Epithelial cell of proximal tubule (primary cell): ENCODE measurements around the gene ECT2L. TPM values are rescaled to one million over a fixed set of nuclear protein-coding genes. Genes with fewer than 3 reads are reported as not detected.
A peak's percentile ranks its signal among the peaks of the same experiment; 100 is the strongest.

Experiments used
- DNase-seq: peaks from one replicate; pipeline ENCODE4 v3.0.0-alpha.2; 2011; ENCODE audit warnings: low read depth
- H3K4me3 ChIP-seq: 2 replicates; pipeline ENCODE4 v1.5.1; 2011; ENCODE audit warnings: low read depth, mild to moderate bottlenecking, low read length
- CTCF ChIP-seq: conservative IDR thresholded peaks from 2 replicates; pipeline ENCODE4 v1.5.1; 2012; ENCODE audit warnings: low read depth, mild to moderate bottlenecking, low read length
- total RNA-seq: library from RNA; depleted of rRNA; stranded (reverse); fragments of >200 nt; gene quantifications from 2 replicates; pipeline ENCODE4 v1.2.3, GENCODE V29; 2015

ECT2L gene
- total RNA-seq, 1 donor from 2014 or later: not detected

- TF ChIP-seq CTCF: no peak
- H3K4me3 ChIP-seq: no peak overlapping the region
- no peak for DNase-seq
These were observed 19.3 kb downstream of the ECT2L start for GRCh38 chr6:138815221-138815620.

GRCh38 chr6:138815797-138816528 lies 20.1 kb downstream of the ECT2L start:
- no peak overlapping the region for H3K4me3 ChIP-seq
- peak; percentile 29 for DNase-seq
- TF ChIP-seq CTCF: peak; percentile 74

- no peak for TF ChIP-seq CTCF
- no peak overlapping the region for H3K4me3 ChIP-seq
- peak; percentile 25 for DNase-seq
These were observed 21.9 kb downstream of the ECT2L start for GRCh38 chr6:138817799-138818198.

- DNase-seq: no peak
- TF ChIP-seq CTCF: no peak
- H3K4me3 ChIP-seq: no peak overlapping the region
These were observed 22.8 kb downstream of the ECT2L start for GRCh38 chr6:138818496-138819194.

- H3K4me3 ChIP-seq: no peak overlapping the region
- no peak for DNase-seq
- TF ChIP-seq CTCF: no peak
These were observed 25.6 kb downstream of the ECT2L start for GRCh38 chr6:138821519-138821918.

- DNase-seq: no peak
- no peak overlapping the region for H3K4me3 ChIP-seq
- no peak for TF ChIP-seq CTCF
These were observed 28.7 kb downstream of the ECT2L start for GRCh38 chr6:138824482-138825144.
